Measurements from ENCODE around the gene TCOF1.

Gene TCOF1

DNA sequence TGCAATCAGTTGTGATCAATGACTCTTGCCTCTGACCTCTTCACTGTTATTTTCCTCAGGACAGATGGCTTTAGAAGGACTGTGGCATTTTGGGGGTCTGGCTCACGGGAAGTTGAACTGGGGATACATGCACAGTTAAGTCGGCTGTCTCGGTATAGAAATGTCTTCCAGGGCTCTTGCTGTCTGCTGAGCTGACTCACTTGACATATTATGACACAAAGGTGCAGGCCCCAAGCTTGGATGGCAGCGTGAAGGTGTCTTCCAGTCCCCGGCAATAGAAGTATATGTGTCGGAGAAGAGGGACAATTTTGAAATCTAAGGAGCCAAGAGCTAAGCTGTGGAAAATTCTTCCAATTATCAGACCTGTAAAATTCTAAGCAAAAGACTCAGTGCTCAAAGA lies 45.0 kb upstream of the TCOF1 start:
- Histone ChIP-seq H3K36me3 (ENCODE audit: insufficient read depth, insufficient read length, low read length) (no peaks in the 10 kb centered on the region), H3K4me1 (ENCODE audit: insufficient read depth, insufficient read length) (peaks cover 6% of the 10 kb centered on the region), H3K4me3 (ENCODE audit: insufficient read length, low read depth) (no peak overlapping the region), H3K9me3 (ENCODE audit: insufficient read depth, low read length) (no peaks in the 10 kb centered on the region), H3K9ac (ENCODE audit: insufficient read length, low read depth) (no peak overlapping the region), H3K27me3 (ENCODE audit: insufficient read depth, insufficient read length) (no peaks in the 10 kb centered on the region)
- no peak for TF ChIP-seq SUZ12 (IDR thresholded peaks at IDR 0.05; ENCODE audit: extremely low read depth, insufficient read depth, insufficient read length)
- no peak for TF ChIP-seq ZNF274 (IDR thresholded peaks at IDR 0.05; ENCODE audit: low read depth, low read length)
- TF ChIP-seq YY1 (IDR thresholded peaks at IDR 0.05; ENCODE audit: insufficient read depth, insufficient read length): no peak
- DNase-seq (ENCODE audit: low read depth, low spot score): no peak

GRCh38 chr5:150313501-150313900 lies 44.0 kb upstream of the TCOF1 start:
- Histone ChIP-seq H3K4me1 (ENCODE audit: insufficient read depth, insufficient read length) (peaks cover 9% of the 10 kb centered on the region), H3K27me3 (ENCODE audit: insufficient read depth, insufficient read length) (no peaks in the 10 kb centered on the region), H3K4me3 (ENCODE audit: insufficient read length, low read depth) (no peak overlapping the region), H3K36me3 (ENCODE audit: insufficient read depth, insufficient read length, low read length) (no peaks in the 10 kb centered on the region), H3K9me3 (ENCODE audit: insufficient read depth, low read length) (no peaks in the 10 kb centered on the region), H3K9ac (ENCODE audit: insufficient read length, low read depth) (no peak overlapping the region)
- DNase-seq (ENCODE audit: low read depth, low spot score): no peak
- no peak for TF ChIP-seq ZNF274 (IDR thresholded peaks at IDR 0.05; ENCODE audit: low read depth, low read length)
- no peak for TF ChIP-seq YY1 (IDR thresholded peaks at IDR 0.05; ENCODE audit: insufficient read depth, insufficient read length)
- no peak for TF ChIP-seq SUZ12 (IDR thresholded peaks at IDR 0.05; ENCODE audit: extremely low read depth, insufficient read depth, insufficient read length)

- Histone ChIP-seq H3K27me3 (ENCODE audit: insufficient read depth, insufficient read length) (no peaks in the 10 kb centered on the region), H3K9me3 (ENCODE audit: insufficient read depth, low read length) (no peaks in the 10 kb centered on the region), H3K4me3 (ENCODE audit: insufficient read length, low read depth) (no peak overlapping the region), H3K9ac (ENCODE audit: insufficient read length, low read depth) (no peak overlapping the region), H3K36me3 (ENCODE audit: insufficient read depth, insufficient read length, low read length) (no peaks in the 10 kb centered on the region), H3K4me1 (ENCODE audit: insufficient read depth, insufficient read length) (peaks cover 13% of the 10 kb centered on the region)
- TF ChIP-seq YY1 (IDR thresholded peaks at IDR 0.05; ENCODE audit: insufficient read depth, insufficient read length) (no peak), SUZ12 (IDR thresholded peaks at IDR 0.05; ENCODE audit: extremely low read depth, insufficient read depth, insufficient read length) (no peak), ZNF274 (IDR thresholded peaks at IDR 0.05; ENCODE audit: low read depth, low read length) (no peak)
- no peak for DNase-seq (ENCODE audit: low read depth, low spot score)
Measured at GRCh38 chr5:150313921-150314716, 43.4 kb upstream of the TCOF1 start.

- no peak overlapping the region for H3K4me3 ChIP-seq (ENCODE audit: insufficient read length, low read depth)
- DNase-seq (ENCODE audit: low read depth, low spot score): no peak
- H3K4me1 ChIP-seq (ENCODE audit: insufficient read depth, insufficient read length): peaks cover 10% of the 10 kb centered on the region
- TF ChIP-seq SUZ12 (IDR thresholded peaks at IDR 0.05; ENCODE audit: extremely low read depth, insufficient read depth, insufficient read length) (no peak), ZNF274 (IDR thresholded peaks at IDR 0.05; ENCODE audit: low read depth, low read length) (no peak), YY1 (IDR thresholded peaks at IDR 0.05; ENCODE audit: insufficient read depth, insufficient read length) (no peak)
- H3K9ac ChIP-seq (ENCODE audit: insufficient read length, low read depth): no peak overlapping the region
- no peaks in the 10 kb centered on the region for H3K36me3 ChIP-seq (ENCODE audit: insufficient read depth, insufficient read length, low read length)
- H3K27me3 ChIP-seq (ENCODE audit: insufficient read depth, insufficient read length): no peaks in the 10 kb centered on the region
- H3K9me3 ChIP-seq (ENCODE audit: insufficient read depth, low read length): no peaks in the 10 kb centered on the region
Measured at GRCh38 chr5:150315245-150315644, 42.3 kb upstream of the TCOF1 start.

DNA sequence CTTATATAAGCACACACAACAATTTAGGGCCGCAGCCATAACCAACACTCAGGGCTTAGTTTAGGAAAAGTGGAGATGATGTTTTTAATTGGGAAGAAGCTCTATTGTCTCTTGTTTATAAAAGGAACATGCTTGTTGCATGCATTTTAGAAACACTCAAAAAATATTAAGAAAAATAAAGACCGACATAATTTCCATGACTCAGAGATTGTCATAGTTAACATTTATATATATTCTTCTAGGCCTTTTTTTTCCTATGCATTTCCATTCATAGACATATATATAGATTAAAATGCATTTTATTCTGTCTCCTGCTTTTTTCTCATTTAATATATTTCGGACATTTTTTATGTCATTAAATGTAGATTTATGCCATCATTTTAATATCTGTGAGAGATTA lies 41.2 kb upstream of the TCOF1 start:
- TF ChIP-seq SUZ12 (IDR thresholded peaks at IDR 0.05; ENCODE audit: extremely low read depth, insufficient read depth, insufficient read length): no peak
- no peak for TF ChIP-seq ZNF274 (IDR thresholded peaks at IDR 0.05; ENCODE audit: low read depth, low read length)
- TF ChIP-seq YY1 (IDR thresholded peaks at IDR 0.05; ENCODE audit: insufficient read depth, insufficient read length): no peak
- DNase-seq (ENCODE audit: low read depth, low spot score): no peak
- peaks cover 12% of the 10 kb centered on the region for H3K4me1 ChIP-seq (ENCODE audit: insufficient read depth, insufficient read length)
- no peaks in the 10 kb centered on the region for H3K36me3 ChIP-seq (ENCODE audit: insufficient read depth, insufficient read length, low read length)
- H3K27me3 ChIP-seq (ENCODE audit: insufficient read depth, insufficient read length): no peaks in the 10 kb centered on the region
- no peak overlapping the region for H3K9ac ChIP-seq (ENCODE audit: insufficient read length, low read depth)
- no peak overlapping the region for H3K4me3 ChIP-seq (ENCODE audit: insufficient read length, low read depth)
- no peaks in the 10 kb centered on the region for H3K9me3 ChIP-seq (ENCODE audit: insufficient read depth, low read length)

DNA sequence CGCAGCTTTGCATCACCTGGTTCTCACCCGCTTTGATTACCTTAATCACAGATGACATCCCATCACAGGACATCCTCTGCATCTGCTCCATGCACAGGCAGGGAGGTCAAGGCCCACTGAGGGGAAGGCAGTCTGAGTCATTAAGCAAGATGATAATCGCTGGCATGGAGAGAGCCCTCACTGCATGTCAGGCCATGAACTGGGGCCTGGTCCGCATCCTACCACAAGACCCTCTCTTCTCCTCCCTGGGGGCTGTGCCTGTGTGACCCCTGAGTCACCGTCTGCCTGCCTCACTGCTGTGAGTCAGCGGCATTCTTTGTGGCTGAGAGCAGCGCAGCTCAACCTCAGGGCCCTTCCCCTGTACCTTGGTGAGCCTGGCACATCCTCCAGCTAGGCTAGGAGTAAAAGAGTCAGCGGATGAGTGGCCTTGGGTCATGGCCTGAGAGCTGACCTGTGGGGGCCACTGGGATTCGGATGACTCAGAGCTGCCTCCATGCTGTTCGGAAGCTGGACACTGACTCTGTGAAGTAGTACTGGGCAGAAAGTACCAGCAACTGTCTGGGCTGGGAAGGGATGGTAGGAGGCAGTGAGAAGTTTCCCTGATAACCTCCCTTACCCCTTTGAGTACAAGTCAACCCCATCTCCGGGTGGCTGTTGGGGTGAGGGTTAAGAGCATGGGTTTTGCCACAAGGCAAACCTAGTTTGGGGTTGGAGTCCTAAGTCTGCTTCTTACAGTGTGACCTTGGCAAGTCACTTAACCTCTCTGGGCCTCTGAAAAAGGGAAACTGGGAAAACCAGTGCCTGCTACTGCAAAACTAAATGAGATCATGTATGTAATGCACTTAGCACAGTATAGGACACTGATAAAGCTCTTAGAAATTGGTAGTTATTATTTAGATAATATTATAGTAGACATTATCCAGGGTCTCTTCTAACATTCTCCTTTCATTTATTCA lies 40.2 kb upstream of the TCOF1 start:
- Histone ChIP-seq H3K4me3 (ENCODE audit: insufficient read length, low read depth) (no peak overlapping the region), H3K36me3 (ENCODE audit: insufficient read depth, insufficient read length, low read length) (no peaks in the 10 kb centered on the region), H3K9me3 (ENCODE audit: insufficient read depth, low read length) (no peaks in the 10 kb centered on the region), H3K4me1 (ENCODE audit: insufficient read depth, insufficient read length) (peaks cover 12% of the 10 kb centered on the region), H3K27me3 (ENCODE audit: insufficient read depth, insufficient read length) (no peaks in the 10 kb centered on the region), H3K9ac (ENCODE audit: insufficient read length, low read depth) (no peak overlapping the region)
- TF ChIP-seq SUZ12 (IDR thresholded peaks at IDR 0.05; ENCODE audit: extremely low read depth, insufficient read depth, insufficient read length): no peak
- TF ChIP-seq ZNF274 (IDR thresholded peaks at IDR 0.05; ENCODE audit: low read depth, low read length): no peak
- no peak for TF ChIP-seq YY1 (IDR thresholded peaks at IDR 0.05; ENCODE audit: insufficient read depth, insufficient read length)
- no peak for DNase-seq (ENCODE audit: low read depth, low spot score)
